Mesenteric fat pad (tissue), 1 donor: ENCODE results near the gene INS. TPM values are rescaled to one million over a fixed set of nuclear protein-coding genes. Genes with fewer than 3 reads are reported as not detected.
"Not testable (repeated sequence)": the region's sequence is repeated elsewhere in the genome, so short reads cannot be mapped to it uniquely, and the experiment has no call there.

Experiments
- DNase-seq: peaks from one replicate; pipeline ENCODE4 v3.0.0-alpha.2; 2020; ENCODE audit warnings: low spot score
- total RNA-seq: library from RNA; stranded (reverse); fragmentation: NEBNext Ultra II Directional; extraction: Animal tissue kit (Norgen Biotek cat#: 25700); gene quantifications from one replicate; pipeline ENCODE4 v1.2.1, GENCODE V29; 2021
- donor health status: DM: yes; HTN: yes; CAD: no.

The INS gene
- total RNA-seq, 1 donor from 2014 or later = 0.74 TPM

GRCh38 chr11:2134022-2135010 is 26.7 kb downstream of the INS start:
- DNase-seq = no peak

GRCh38 chr11:2133241-2134021 is 27.6 kb downstream of the INS start:
- no peak for DNase-seq

DNA sequence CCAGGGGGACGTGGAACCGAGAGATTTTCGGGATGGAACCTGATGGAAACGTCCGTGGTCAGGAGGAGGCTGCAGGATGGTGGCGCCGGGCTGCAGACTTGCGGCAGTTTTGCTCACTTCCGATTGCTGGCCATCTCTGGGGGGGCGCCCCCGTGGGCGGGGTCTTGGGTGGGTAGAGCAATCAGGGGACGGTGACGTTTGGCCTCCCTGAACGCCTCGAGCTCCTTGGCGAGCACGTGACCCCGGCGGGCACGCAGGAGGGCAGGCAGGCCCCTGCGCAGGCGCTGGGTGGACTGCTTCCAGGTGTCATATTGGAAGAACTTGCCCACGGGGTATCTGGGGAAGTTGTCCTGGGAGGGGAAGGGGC is 28.2 kb downstream of the INS start:
- DNase-seq = no peak

DNA sequence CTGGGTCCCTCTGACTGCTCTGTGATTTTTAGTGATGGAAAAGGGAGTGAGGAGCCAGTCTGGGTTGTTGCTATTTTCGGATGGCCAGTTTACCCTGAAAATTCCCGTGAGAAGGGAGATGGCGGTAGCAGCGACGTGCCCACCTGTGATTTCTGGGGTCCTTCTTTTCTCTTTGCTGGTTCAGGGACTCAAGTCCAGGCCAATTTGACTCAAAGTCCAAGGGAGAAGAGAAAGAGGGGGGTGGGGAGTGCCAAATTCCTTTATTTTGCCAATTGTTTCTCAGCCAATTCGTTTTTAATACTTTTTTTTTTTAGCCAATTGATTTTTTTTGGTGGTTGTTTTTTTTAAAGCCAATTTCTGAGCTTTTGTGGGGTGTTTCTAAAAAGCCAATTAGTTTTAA is 28.8 kb downstream of the INS start:
- DNase-seq = no peak

GRCh38 chr11:2131371-2132236 is 29.4 kb downstream of the INS start:
- no peak for DNase-seq

DNA sequence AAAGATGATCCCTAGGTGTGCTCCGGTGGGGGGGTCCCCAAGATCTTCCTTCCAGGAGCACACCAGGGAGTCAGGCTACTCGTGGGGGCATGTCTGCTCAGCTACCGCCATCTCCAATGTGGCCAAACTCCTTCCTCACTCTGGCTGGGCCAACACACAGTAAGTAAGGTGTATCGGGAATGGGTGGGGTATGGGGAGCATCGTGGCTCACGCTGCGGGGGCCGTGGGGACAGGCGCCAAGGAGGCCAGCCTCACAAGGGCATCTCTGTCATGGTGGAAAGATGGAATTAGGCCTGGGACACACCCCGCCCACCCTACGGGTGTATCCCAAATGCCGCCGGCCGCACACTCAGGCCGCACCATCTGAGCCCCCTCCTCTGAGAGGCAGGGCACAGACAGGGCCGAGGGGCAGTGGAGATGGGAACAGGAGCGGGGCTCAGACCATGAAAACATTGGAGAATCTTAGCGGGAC is 30.1 kb downstream of the INS start:
- no peak for DNase-seq

GRCh38 chr11:2129699-2130366 is 31.2 kb downstream of the INS start:
- no peak for DNase-seq

- no peak for DNase-seq
Measured at GRCh38 chr11:2129308-2129698, 31.7 kb downstream of the INS start.

- no peak for DNase-seq
Measured at GRCh38 chr11:2128511-2129307, 32.3 kb downstream of the INS start.

GRCh38 chr11:2128130-2128510 is 32.9 kb downstream of the INS start:
- DNase-seq = no peak

GRCh38 chr11:2127482-2128129 is 33.4 kb downstream of the INS start:
- no peak for DNase-seq

GRCh38 chr11:2126520-2127085 is 34.4 kb downstream of the INS start:
- DNase-seq = no peak

GRCh38 chr11:2124736-2125484 is 36.1 kb downstream of the INS start:
- not testable (repeated sequence) for DNase-seq

DNA sequence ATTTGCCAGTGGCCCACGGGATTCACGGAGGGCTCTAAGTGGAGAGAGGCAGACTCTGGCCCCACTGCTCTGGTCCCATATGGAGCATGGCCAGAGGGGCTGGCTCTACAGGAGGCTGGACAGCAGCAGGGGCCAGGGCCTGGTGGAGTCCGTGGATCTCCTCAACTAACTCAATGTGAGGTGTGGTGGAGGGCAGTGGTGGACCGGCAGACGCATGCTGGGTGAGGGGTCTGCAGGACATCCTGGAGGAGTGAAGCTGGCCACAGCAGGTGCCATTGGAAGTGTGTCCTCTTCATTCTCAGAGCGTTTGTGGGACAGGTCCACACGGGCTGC is 37.4 kb downstream of the INS start:
- DNase-seq = no peak

- DNase-seq = no peak
Measured at GRCh38 chr11:2122907-2123627, 37.9 kb downstream of the INS start.

DNA sequence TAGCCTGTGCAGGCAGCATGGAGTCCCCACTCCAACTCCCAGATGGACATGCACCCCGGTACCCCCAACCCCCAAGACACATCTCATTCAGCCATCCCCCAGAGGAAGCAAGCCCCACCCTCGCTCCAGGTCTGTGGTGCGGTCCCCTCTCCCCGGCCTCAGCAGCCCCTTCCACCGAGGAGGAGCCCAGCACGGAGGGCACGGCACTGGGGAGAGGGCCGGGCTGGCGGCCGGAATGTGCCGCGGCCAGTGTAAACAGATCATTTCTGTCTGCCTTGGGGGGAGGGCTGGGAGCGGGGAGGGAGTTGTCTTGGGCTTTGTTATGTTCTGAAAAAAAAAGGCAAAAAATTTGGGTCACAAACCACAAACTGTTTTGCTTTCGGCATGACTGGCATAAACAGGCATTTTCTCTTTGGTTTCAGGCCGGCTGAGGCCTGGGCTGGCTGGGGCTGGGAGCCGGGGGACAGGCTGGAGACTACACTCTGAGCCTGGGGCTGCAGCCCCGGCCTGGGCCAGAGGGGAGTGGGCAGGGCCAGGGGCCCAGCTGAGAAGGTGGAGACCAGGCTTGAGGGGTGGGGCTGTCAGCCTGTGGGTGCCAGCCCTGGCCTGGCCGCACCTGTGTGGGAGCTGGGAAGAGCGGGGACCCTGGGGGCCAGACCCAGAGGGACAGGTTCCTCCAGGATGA is 38.6 kb downstream of the INS start:
- DNase-seq = no peak
